ENCODE data around the gene PLA2G2F. TPM values are rescaled to one million over a fixed set of nuclear protein-coding genes. Genes with fewer than 3 reads are reported as not detected.
A peak's percentile ranks its signal among the peaks of the same experiment; 100 is the strongest.

PLA2G2F gene
- total RNA-seq, 6 donors from 2014 or later: not detected

DNA sequence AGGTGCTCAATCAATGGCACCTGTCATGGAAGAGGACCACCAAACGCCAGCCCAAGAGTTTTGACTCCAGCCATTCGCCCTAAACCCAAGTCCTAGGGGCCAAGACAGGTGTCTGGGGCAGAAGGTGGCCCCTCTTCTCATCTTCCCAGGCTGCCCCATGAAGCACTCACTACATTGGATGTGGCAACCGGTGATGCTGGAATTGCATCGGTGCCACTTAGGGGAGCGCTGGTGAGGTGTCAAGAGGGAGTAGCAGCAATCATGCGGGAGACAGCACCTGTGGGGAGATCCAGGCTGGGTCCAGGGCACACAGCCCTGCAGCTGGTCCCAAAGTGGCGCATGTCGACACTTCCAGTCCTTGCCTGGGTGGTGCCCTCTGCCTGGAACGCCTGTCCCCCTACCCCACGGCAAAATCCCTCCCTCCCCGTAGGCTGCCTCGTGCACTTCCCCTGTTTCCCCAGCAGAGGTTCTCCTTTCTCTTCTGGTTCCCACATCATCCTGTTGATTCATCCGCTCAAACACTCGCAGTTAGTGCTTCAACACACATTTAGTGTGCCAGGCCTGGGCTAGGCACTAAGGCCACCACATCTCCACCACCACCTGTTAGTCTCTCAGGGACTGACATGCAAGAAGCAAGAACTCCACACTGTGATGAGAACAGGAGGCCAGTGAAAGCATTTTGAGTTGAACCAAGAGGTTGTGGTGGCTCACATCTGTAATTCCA, 38.3 kb upstream of the PLA2G2F start:
- H3K27ac ChIP-seq: no peak overlapping the region
- H3K4me1 ChIP-seq: peaks cover 0 to 12% (median 12%) of the 10 kb centered on the region in 4 donors
- H3K9me3 ChIP-seq: peaks cover 0 to 3% (median 0%) of the 10 kb centered on the region in 4 donors
- no peaks in the 10 kb centered on the region for H3K27me3 ChIP-seq
- no peaks in the 10 kb centered on the region for H3K36me3 ChIP-seq
- 11 to 40% methylated on average over 8 to 14 of the region's 14 CpGs for WGBS, 2 donors
- TF ChIP-seq POLR2AphosphoS5 (IDR thresholded peaks at IDR 0.05) (no peak), EP300 (IDR thresholded peaks at IDR 0.05) (no peak), POLR2A (IDR thresholded peaks at IDR 0.05) (no peak)
- TF ChIP-seq, protein P1, sequence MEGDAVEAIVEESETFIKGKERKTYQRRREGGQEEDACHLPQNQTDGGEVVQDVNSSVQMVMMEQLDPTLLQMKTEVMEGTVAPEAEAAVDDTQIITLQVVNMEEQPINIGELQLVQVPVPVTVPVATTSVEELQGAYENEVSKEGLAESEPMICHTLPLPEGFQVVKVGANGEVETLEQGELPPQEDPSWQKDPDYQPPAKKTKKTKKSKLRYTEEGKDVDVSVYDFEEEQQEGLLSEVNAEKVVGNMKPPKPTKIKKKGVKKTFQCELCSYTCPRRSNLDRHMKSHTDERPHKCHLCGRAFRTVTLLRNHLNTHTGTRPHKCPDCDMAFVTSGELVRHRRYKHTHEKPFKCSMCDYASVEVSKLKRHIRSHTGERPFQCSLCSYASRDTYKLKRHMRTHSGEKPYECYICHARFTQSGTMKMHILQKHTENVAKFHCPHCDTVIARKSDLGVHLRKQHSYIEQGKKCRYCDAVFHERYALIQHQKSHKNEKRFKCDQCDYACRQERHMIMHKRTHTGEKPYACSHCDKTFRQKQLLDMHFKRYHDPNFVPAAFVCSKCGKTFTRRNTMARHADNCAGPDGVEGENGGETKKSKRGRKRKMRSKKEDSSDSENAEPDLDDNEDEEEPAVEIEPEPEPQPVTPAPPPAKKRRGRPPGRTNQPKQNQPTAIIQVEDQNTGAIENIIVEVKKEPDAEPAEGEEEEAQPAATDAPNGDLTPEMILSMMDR (IDR thresholded peaks at IDR 0.05): peak; percentile 80 to 90 (median 86)
- DNase-seq (peak; percentile 30 to 48), ATAC-seq (ENCODE audit: low FRiP score in 2 of 2) (peak; percentile 73 to 90)
- H3K4me3 ChIP-seq: no peak overlapping the region

DNA sequence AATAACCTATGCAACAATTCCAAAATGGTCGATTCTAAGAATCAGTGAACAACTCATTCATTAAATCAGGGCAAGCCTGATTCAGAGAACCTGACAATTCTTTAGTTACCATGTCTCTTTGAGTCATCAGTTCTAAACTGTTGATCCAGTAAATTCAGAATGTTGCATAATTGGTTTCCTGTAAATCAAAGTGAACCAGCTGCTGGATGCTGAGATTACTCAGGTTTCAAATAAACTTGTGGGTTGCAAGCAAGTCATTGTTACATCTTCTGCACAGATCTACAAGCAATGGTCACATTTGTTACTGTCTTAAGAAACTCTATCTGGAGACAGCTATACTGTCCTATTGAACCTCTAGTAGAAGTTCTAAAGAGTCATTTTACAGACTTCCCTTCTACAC, 36.2 kb upstream of the PLA2G2F start:
- Histone ChIP-seq H3K4me3 (no peak overlapping the region), H3K27me3 (no peaks in the 10 kb centered on the region), H3K27ac (no peak overlapping the region), H3K9me3 (no peaks in the 10 kb centered on the region), H3K36me3 (no peaks in the 10 kb centered on the region), H3K4me1 (peaks cover 0 to 12% (median 6%) of the 10 kb centered on the region in 4 donors)
- ATAC-seq (ENCODE audit: low FRiP score in 2 of 2) (peak in 1 of 2 donors; percentile 13), DNase-seq (no peak)
- TF ChIP-seq POLR2AphosphoS5 (IDR thresholded peaks at IDR 0.05): peak in 1 of 2 donors; percentile 56
- TF ChIP-seq, protein P1 (IDR thresholded peaks at IDR 0.05): no peak
- TF ChIP-seq EP300 (IDR thresholded peaks at IDR 0.05): peak in 2 of 4 donors; percentile 32 to 36
- 61 to 63% methylated on average over 1 of the region's 1 CpG for WGBS, 2 donors

DNA sequence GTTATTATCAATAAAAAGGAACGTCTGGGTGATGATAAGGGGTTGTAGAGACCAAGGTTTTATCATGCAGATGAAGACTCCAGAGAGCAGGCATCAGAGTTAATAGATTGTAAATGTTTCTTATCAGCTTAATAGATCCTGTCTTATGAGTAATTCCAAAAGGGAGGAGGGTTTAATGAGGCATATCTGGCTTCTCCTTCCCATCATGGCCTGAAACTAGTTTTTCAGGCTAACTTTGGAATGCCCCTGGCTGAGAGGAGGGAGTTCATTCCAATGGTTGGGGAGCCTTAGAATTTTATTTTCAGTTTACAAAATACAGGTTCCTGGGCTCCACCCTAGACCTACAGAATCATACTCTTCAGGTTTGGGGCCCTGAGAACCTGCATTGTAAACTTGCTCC, 33.3 kb upstream of the PLA2G2F start:
- H3K27me3 ChIP-seq: no peaks in the 10 kb centered on the region
- H3K9me3 ChIP-seq: no peaks in the 10 kb centered on the region
- H3K4me3 ChIP-seq: no peak overlapping the region
- DNase-seq: no peak
- ATAC-seq (ENCODE audit: low FRiP score in 2 of 2): no peak
- H3K4me1 ChIP-seq: peaks cover 0 to 13% (median 6%) of the 10 kb centered on the region in 4 donors
- no peaks in the 10 kb centered on the region for H3K36me3 ChIP-seq
- TF ChIP-seq POLR2AphosphoS5 (IDR thresholded peaks at IDR 0.05) (no peak), POLR2A (IDR thresholded peaks at IDR 0.05) (no peak), EP300 (IDR thresholded peaks at IDR 0.05) (no peak)
- TF ChIP-seq, protein P1 (IDR thresholded peaks at IDR 0.05): no peak
- 56 to 57% methylated on average over 1 of the region's 1 CpG for WGBS, 2 donors
- H3K27ac ChIP-seq: no peak overlapping the region

DNA sequence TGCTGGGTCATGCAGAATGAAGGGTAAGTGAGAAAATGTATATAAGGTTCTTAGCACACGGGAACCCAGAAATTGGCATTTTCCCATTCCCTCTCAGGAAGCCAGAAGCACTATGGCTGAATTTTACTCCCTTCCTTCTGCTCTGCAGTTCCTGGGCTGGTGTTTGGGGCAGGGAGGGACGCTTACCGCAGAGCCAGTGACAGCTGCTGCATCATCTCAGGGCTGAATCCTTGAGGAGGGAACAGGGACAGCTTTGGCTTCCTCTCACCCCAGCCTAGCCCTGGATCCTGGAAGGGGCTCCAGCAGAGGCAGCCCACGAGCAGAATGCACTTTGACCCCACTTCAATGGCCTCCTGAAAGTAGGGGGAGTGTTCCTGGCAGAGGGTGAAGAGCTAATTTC, 31.8 kb upstream of the PLA2G2F start:
- no peaks in the 10 kb centered on the region for H3K27me3 ChIP-seq
- TF ChIP-seq POLR2AphosphoS5 (IDR thresholded peaks at IDR 0.05) (no peak), POLR2A (IDR thresholded peaks at IDR 0.05) (no peak), EP300 (IDR thresholded peaks at IDR 0.05) (no peak)
- TF ChIP-seq, protein P1 (IDR thresholded peaks at IDR 0.05): no peak
- DNase-seq (no peak), ATAC-seq (ENCODE audit: low FRiP score in 2 of 2) (no peak)
- H3K9me3 ChIP-seq: no peaks in the 10 kb centered on the region
- H3K4me1 ChIP-seq: peaks cover 0 to 6% (median 0%) of the 10 kb centered on the region in 4 donors
- 78 to 93% methylated on average over 3 to 4 of the region's 4 CpGs for WGBS, 2 donors
- H3K36me3 ChIP-seq: no peaks in the 10 kb centered on the region
- no peak overlapping the region for H3K4me3 ChIP-seq
- no peak overlapping the region for H3K27ac ChIP-seq

DNA sequence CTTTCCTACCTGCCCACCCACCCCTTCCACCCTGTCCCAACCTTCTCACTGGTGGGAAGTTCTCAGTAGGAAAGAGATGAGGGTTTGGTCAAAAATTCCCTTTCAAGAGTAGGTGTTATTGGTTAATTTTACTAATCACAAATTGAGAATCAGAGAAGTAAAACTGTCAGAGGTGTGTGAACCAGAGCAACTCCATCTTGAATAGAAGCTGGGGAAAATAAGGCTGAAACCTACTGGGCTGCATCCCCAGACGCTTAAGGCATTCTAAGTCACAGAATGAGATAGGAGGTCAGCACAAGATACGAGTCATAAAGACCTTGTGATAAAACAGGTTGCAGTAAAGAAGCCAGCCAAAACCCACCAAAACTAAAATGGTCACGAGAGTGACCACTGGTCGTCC, 31.3 kb upstream of the PLA2G2F start:
- no peak for TF ChIP-seq POLR2A (IDR thresholded peaks at IDR 0.05)
- TF ChIP-seq, protein P1 (IDR thresholded peaks at IDR 0.05): no peak
- no peak for TF ChIP-seq EP300 (IDR thresholded peaks at IDR 0.05)
- TF ChIP-seq POLR2AphosphoS5 (IDR thresholded peaks at IDR 0.05): no peak
- no peak for DNase-seq
- Histone ChIP-seq H3K27me3 (no peaks in the 10 kb centered on the region), H3K9me3 (no peaks in the 10 kb centered on the region), H3K36me3 (no peaks in the 10 kb centered on the region), H3K4me3 (no peak overlapping the region), H3K27ac (no peak overlapping the region), H3K4me1 (peaks cover 0 to 6% (median 0%) of the 10 kb centered on the region in 4 donors)
- ATAC-seq (ENCODE audit: low FRiP score in 2 of 2): no peak
- WGBS, 2 donors: 72 to 83% methylated on average over 4 of the region's 4 CpGs

All from upper lobe of left lung (tissue), 6 donors.